GM21526 (cell line): ENCODE data around the gene SNX4.
"Not testable (repeated sequence)": the region's sequence is repeated elsewhere in the genome, so short reads cannot be mapped to it uniquely, and the experiment has no call there.

ENCODE experiments used
- ATAC-seq: cut with Tn5 transposase; IDR thresholded peaks from one replicate; pipeline ENCODE4 v1.9.1; 2021; ENCODE audit warnings: moderate library complexity; ENCODE audit not compliant: unreplicated experiment, low FRiP score

The SNX4 gene

DNA sequence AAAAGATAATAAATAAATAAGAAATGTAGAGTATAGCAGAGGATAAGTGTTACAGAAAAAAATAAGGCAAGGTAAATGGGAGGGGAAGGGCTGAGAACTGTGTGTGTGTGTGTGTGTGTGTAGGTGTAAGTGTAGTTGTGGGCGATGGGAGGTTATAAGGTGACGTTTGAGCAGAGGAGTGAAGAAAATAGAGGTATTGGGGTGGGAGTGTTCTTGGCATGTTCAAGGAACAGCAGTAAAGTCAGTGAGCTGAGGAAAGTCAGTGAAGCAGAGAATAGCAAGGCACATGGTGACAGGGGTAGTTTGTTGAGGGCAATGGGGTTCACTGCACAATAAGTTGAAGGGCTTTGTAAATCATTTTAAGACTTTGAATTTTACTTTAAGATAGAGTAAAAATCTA lies 113.9 kb downstream of the SNX4 start:
- no peak for ATAC-seq

DNA sequence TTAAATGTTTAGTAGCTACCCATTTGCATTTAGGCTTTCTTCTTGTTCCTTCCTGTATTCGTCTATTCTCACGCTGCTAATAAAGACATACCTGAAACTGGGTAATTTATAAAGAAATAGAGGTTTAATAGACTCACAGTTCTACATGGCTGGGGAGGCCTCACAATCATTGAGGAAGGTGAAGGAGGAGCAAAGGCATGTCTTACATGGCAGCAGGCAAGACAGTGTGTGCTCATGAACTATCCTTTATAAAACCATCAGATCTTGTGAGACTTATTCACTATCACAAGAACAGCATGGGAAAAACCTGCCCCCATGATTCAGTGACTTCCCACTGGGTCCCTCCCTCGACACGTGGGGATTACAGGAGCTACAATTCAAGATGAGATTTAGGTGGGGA lies 114.5 kb downstream of the SNX4 start:
- ATAC-seq: not testable (repeated sequence)

DNA sequence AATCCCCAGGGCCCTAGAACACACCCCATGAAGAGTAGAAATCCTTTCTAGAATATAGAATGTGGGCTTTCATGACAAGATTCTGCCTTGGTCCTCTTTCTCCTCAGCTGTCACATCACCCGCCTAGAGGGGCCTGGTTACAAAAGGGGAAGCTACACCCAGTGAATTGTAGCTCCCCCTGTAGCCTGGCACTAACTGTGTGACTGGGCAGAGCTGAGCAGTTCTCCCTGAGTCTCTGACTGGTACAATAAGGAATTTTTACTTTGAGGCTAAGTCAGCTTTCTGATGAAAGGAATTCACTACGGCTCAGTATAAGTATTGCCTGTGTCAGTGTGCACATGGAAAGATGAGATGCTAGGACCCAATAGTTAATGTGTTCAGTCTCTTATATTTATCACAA lies 116.2 kb downstream of the SNX4 start:
- no peak for ATAC-seq

DNA sequence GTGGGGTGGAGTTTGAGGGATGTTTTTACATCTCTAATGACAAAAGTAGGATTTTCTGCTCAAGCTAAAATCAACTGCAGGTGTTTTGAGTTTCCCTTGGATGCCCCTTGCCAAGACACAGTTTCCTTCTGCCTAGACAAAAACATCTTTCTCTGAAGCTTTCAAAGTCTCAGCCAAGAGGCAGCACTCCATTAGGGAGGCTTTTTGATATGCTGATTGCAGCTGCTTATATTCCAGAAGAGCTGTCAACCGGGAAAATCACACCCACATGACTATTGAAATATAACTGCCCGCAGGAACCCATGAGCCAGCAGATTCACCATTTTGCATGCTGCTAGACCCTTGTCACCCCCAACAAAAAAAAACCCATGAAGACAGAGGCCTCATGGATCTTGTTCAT lies 117.4 kb downstream of the SNX4 start:
- no peak for ATAC-seq

DNA sequence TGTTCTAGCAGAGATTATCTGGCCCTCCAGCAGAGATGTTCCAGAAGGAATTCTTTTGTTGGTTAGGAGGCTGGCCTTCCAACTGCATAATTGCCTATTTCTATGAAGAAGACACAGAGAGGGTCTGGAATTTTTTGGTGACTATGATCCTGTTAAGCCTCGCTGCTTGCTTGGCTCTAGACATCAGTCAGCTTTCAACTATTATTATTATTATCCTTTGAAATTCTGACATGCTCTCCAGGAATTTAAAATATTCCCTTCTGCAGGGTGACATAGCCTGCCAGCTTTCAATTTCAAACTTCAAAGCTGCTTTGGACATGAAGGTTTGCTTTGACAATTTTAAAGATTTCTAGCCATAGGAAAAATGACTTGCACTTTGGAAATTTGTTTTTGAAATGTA lies 118.6 kb downstream of the SNX4 start:
- no peak for ATAC-seq

DNA sequence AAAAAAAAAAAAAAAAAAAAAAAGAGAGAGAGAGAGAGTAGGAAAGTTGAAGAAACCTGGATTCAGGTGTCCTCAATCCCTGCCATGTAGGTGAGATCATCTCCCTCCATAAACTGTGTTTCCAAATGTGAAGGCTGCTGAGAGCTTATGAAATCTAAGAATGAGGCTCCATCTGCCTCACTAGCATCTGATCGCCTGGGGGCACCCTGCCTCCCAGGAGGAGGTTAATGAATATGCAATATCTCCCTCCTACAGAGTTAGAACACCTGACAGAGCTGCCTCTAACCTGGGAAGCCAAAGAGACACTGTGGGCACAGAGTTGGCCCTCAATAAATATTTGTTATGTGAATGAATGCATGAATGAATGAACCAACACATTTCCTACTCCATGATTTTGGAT lies 121.0 kb downstream of the SNX4 start:
- ATAC-seq: no peak
